AG08395 (cell line): ENCODE measurements around the gene FLT3LG.
"Not testable (repeated sequence)": the region's sequence is repeated elsewhere in the genome, so short reads cannot be mapped to it uniquely, and the experiment has no call there.

ENCODE experiments used
- DNase-seq: peaks from one replicate; pipeline ENCODE4 v3.0.0; 2012; ENCODE audit warnings: mixed read lengths, low spot score

The FLT3LG gene

GRCh38 chr19:49461656-49462055 is 12.4 kb upstream of the FLT3LG start:
- no peak for DNase-seq

GRCh38 chr19:49462492-49462891 is 11.5 kb upstream of the FLT3LG start:
- no peak for DNase-seq

DNA sequence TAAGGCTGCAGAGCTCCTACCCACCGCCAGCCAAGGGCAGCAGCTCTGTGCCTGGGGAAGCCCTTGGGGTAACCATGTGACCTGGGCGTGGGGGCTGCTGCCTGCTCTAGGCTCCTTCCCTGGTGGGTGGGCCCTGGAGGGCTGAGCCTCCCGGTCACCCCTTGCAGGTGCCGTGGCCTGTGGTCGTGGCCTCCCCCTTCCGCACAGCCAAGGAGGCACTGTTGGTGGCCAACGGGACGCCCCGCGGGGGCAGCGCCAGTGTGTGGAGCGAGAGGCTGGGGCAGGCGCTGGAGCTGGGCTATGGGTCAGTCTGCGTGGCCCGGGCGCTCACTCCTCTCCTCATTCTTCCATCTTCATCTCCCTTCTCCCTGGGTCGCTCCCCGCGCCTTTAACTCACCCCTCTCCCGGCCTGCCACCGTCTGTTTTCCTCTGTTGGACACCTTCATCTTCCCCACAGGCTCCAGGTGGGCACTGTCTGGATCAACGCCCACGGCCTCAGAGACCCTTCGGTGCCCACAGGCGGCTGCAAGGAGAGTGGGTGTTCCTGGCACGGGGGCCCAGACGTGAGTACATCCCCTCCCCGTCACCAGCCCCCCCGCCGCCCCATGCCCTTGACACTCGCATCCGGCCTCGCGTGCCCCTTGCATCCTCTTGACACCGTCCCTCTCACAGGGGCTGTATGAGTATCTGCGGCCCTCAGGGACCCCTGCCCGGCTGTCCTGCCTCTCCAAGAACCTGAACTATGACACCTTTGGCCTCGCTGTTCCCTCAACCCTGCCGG is 9.9 kb upstream of the FLT3LG start:
- DNase-seq, result no peak

GRCh38 chr19:49465371-49465770 is 8.6 kb upstream of the FLT3LG start:
- DNase-seq, result no peak

GRCh38 chr19:49468199-49468598 is 5.8 kb upstream of the FLT3LG start:
- no peak for DNase-seq

DNA sequence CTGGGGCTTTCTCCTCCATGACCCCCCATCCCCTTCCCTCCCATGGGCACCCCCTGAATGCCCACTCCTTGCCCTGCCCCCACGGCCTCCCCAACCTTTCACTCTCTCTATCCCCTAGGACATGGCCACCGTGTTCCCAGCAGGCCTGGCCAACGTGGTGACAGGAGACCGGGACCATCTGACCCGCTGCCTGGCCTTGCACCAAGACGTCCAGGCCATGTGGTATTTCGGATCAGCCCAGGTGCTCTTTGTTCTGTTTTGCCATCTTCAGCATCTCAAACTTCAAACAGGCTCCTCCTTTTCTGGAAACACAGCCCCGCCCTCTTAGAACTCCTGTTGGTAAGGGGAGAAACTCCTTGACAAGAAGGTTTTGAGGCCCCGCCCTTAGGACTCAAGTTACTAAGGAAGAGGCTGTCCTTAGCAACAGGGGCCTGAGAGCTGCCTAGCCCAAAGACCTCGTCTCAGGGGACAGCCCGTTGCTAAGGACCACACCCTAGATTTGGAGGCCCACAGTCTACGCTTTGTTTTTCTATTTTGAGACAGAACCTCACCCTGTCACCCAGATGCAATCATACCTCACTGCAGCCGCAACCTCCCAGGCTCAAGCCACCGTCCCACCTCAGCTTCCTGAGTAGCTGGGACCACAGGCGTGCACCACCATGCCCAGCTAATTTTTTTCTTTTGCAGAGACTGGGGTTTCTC is 5.1 kb upstream of the FLT3LG start:
- peak; percentile 72 for DNase-seq

GRCh38 chr19:49469828-49470614 is 4.0 kb upstream of the FLT3LG start:
- DNase-seq, result peak; percentile 22

DNA sequence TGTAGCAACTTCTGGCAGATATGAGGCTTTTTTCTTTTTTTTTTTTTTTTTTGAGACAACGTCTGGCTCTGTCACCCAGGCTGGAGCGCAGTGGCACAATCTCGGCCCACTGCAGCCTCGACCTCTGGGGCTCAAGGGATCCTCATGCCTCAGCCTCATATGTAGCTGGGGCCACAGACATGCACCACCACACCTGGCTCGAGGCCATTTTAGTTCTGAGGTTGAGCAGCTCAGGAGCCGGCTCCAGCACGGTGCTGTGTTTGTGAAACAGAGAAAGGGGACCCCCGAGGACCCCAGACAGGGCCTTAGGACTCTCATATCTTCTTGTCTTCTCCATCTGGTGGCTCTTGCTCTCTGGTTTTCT is 3.4 kb upstream of the FLT3LG start:
- DNase-seq, result no peak

- DNase-seq, result no peak
Measured at GRCh38 chr19:49472936-49473335, 1.1 kb upstream of the FLT3LG start.

DNA sequence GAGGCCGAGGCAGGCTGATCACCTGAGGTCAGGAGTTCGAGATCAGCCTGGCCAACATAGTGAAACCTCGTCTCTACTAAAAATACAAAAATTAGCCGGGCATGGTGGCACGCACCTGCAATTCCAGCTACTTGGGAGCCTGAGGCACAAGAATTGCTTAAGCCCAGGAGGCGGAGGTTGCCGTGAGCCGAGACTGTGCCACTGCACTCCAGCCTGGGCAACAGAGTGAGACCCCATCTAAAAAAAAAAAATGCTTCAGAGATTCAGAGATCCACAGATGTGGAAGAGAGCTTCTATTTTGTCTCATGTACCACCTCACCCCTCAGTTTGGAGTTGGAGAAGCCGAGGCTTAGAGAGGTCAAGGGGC is 531 bp upstream of the FLT3LG start:
- DNase-seq, result not testable (repeated sequence)

GRCh38 chr19:49474542-49474924 is 518 bp downstream of the FLT3LG start:
- no peak for DNase-seq

DNA sequence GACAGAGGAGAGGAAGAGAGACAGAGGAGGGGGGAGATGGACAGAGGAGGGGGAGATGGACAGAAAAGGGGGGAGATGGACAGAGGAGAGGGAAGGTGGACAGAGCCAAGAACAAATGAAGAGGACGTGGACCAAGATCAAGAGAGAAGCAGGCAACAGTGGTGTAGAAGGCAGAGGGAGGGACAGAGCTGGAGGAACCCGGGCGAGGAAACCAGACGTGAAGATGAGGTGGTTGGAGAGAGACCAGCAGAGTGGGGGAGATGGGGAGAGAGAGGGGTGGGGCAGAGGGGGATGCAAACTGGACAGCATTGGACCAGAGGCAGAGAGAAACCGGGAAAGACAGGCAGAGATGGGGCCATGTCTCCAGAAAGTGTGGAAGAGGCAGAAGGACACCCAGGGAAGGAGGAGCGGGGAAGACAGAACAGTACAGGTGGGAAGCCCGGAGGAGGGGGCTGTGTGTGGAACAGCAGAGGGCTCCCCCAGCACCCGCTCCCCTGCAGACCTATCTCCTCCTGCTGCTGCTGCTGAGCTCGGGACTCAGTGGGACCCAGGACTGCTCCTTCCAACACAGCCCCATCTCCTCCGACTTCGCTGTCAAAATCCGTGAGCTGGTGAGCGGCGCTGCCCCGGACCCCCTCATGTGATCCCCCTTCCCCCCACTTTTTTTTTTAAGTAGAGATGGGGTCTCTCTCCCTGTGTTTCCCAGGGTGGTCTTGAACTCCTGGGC is 1.3 kb downstream of the FLT3LG start:
- DNase-seq, result peak; percentile 33

DNA sequence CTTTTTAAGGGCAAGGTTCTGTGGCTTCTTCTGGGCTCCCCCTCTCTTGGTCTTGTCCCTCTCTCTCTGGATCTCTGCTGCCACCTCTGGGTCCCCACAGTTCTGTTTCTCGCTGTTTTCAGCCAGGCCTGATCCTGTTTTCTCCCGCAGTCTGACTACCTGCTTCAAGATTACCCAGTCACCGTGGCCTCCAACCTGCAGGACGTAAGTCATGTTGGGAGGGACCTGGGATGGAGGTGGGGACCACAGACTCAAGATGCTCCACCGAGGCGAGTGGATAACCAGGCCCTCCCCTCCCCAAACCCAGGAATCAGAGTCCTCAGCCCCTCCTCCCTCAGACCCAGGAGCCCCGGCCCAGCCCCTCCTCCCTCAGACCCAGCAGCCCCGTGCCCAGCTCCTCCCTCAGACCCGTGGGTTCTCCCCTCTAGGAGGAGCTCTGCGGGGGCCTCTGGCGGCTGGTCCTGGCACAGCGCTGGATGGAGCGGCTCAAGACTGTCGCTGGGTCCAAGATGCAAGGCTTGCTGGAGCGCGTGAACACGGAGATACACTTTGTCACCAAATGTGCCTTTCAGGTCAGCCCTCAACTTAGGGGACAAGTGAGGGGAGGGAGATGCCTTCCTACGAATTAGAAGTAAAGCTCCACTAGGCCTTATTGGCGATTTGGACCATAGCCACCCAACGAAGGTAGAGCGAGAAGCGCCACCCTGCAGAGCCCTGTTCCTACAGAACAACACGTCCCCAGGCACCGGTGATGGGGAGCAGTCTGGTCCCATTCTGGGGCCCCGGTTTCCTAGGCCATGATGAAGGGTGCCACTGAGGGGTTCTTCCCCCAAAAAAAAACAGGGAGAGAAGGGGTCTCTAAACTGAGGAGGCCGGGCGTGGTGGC is 2.2 kb downstream of the FLT3LG start:
- DNase-seq, result peak; percentile 60

- no peak for DNase-seq
Measured at GRCh38 chr19:49479975-49480628, 6.1 kb downstream of the FLT3LG start.

DNA sequence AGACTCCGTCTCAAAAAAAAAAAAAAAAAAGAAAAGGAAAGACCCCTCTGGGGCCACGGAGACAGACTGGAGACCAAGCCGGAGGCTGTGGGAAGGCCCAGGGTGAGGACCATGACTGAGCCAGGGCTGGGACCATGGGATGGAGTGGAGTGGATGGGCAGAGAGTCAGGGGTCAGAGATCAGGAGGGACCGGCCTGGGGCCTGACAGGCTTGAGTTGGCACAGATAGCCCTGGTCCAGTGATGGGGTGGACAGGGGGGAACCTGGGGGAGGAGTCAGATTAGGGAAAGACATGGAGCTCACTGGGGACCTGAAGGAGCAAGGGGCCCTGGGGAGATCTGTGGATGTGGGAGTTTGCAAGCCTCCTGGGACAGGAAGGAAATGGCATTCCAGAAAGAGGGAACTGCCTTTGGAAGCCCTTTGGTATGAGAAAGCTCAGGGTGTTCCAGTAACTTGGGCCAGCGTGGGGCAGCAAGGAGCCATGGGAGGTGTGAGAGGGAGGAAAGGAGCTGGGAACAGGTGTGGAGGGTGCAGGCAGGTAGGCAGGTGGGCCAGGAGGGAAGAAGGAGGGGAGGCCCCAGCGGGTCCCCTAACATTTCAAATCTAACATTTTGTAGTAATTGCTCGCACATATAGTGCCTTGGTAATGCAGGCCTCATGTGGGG is 7.1 kb downstream of the FLT3LG start:
- DNase-seq, result no peak

GRCh38 chr19:49486232-49486631 is 12.2 kb downstream of the FLT3LG start:
- no peak for DNase-seq

GRCh38 chr19:49486710-49487276 is 12.8 kb downstream of the FLT3LG start:
- DNase-seq, result no peak

- DNase-seq, result peak; percentile 99
Measured at GRCh38 chr19:49487277-49488045, 13.4 kb downstream of the FLT3LG start, which contains the start of gene RPL13A. Gene RPL13A, plus strand, starts transcription at chr19:49487608. Its CDS starts 22 bp downstream, at chr19:49487630.
